ENCODE measurements around the gene OR4K15. TPM values are rescaled to one million over a fixed set of nuclear protein-coding genes. Genes with fewer than 3 reads are reported as not detected.

OR4K15 gene
- total RNA-seq = not detected in 2 replicates

GRCh38 chr14:19975291-19975690, at the start of gene OR4K15:
Gene OR4K15, plus strand, starts transcription at chr14:19975591. Its CDS starts 0 bp downstream, at chr14:19975591.

GRCh38 chr14:19930617-19931016, 44.8 kb upstream of the OR4K15 start, which contains the start of gene OR4K1:
Gene OR4K1, plus strand, starts transcription at chr14:19930917. Its CDS starts 4,750 bp downstream, at chr14:19935667.

GRCh38 chr14:20001863-20002262, 26.5 kb downstream of the OR4K15 start, which contains the start of gene OR4Q2:
Gene OR4Q2, plus strand, starts transcription at chr14:20002163.

GRCh38 chr14:20019257-20019865, 44.0 kb downstream of the OR4K15 start, which contains the start of gene OR4K14:
Gene OR4K14, minus strand, starts transcription at chr14:20019307. Its CDS starts 4,114 bp downstream, at chr14:20015193.

Other genes starting within 250 kb of the OR4K15 start
- not detected in 2 replicates for gene OR4Q3, start 232.0 kb upstream of the OR4K15 start, total RNA-seq
- not detected in 2 replicates for gene OR4M1, start 202.1 kb upstream of the OR4K15 start, total RNA-seq
- gene OR4N2, start 171.8 kb upstream of the OR4K15 start, total RNA-seq = not detected in 2 replicates
- gene OR4K2, start 100.4 kb upstream of the OR4K15 start, total RNA-seq = not detected in 2 replicates
- gene OR4K5, start 55.0 kb upstream of the OR4K15 start, total RNA-seq = not detected in 2 replicates
- not detected in 2 replicates for gene OR4K1, start 44.7 kb upstream of the OR4K15 start, total RNA-seq
- gene OR4Q2, start 26.6 kb downstream of the OR4K15 start, total RNA-seq = not detected in 2 replicates
- not detected in 2 replicates for gene OR4K14, start 43.7 kb downstream of the OR4K15 start, total RNA-seq
- gene OR4K13, start 60.4 kb downstream of the OR4K15 start, total RNA-seq = not detected in 2 replicates
- gene OR4L1, start 84.5 kb downstream of the OR4K15 start, total RNA-seq = not detected in 2 replicates
- not detected in 2 replicates for gene OR4K17, start 135.1 kb downstream of the OR4K15 start, total RNA-seq
- not detected in 2 replicates for gene OR4N5, start 163.2 kb downstream of the OR4K15 start, total RNA-seq
- not detected in 2 replicates for gene OR11G2, start 215.3 kb downstream of the OR4K15 start, total RNA-seq
- not detected in 2 replicates for gene OR11H6, start 248.1 kb downstream of the OR4K15 start, total RNA-seq

All from regular cardiac myocyte (primary cell).